K562 (cell line): ENCODE results near the gene CACYBP. TPM values are rescaled to one million over a fixed set of nuclear protein-coding genes. Genes with fewer than 3 reads are reported as not detected.
A peak's percentile ranks its signal among the peaks of the same experiment; 100 is the strongest.

Experiments used
- ATF4 ChIP-seq: fragments of 450-650 bp; formaldehyde crosslinking; IDR thresholded peaks from 2 replicates; pipeline ENCODE4 v1.4.0; 2022; ENCODE audit warnings: mild to moderate bottlenecking, moderate library complexity
- CHD1 ChIP-seq: fragments of 200-600 bp; sonication (generic); IDR thresholded peaks from one replicate; pipeline ENCODE4 v1.6.1; 2012; ENCODE audit warnings: mild to moderate bottlenecking, moderate library complexity, low read length, inconsistent platforms
- CREM ChIP-seq: IDR thresholded peaks from 2 replicates; pipeline ENCODE4 v1.6.1; 2014; ENCODE audit warnings: antibody characterized with exemption, low read depth
- E2F3 ChIP-seq: fragments of 250-450 bp; sonication (Bioruptor Pico); IDR thresholded peaks from 2 replicates; pipeline ENCODE4 v1.4.0; 2020; ENCODE audit warnings: mild to moderate bottlenecking
- ELF4 ChIP-seq: fragments of 450-650 bp; formaldehyde crosslinking; IDR thresholded peaks from 2 replicates; pipeline ENCODE4 v1.4.0; 2022; ENCODE audit warnings: missing genetic modification characterization
- ERF ChIP-seq: fragments of 450-650 bp; formaldehyde crosslinking; IDR thresholded peaks from 2 replicates; pipeline ENCODE4 v1.4.0; 2020; ENCODE audit warnings: mild to moderate bottlenecking, mixed read lengths
- ETV5 ChIP-seq: sonication (generic); formaldehyde crosslinking; IDR thresholded peaks from 2 replicates; pipeline ENCODE4 v1.4.0; 2020; ENCODE audit warnings: low read depth, mild to moderate bottlenecking, missing genetic modification reagents
- GTF2F1 ChIP-seq: IDR thresholded peaks from 2 replicates; pipeline ENCODE4 v1.6.1; 2011; ENCODE audit warnings: low read depth, low read length, improper control_type of control experiment
- HCFC1 ChIP-seq: IDR thresholded peaks from 2 replicates; pipeline ENCODE4 v1.6.1; 2012; ENCODE audit warnings: low read depth, low read length, improper control_type of control experiment
- MAX ChIP-seq: sonication (generic); formaldehyde crosslinking; IDR thresholded peaks from 2 replicates; pipeline ENCODE4 v1.9.0; 2022; ENCODE audit warnings: mild to moderate bottlenecking, missing genetic modification reagents
- MCM3 ChIP-seq: fragments of 450-650 bp; IDR thresholded peaks from 2 replicates; pipeline ENCODE4 v1.6.1; 2016
- MECOM ChIP-seq: fragments of 250-450 bp; sonication (Bioruptor Pico); IDR thresholded peaks from 2 replicates; pipeline ENCODE4 v1.8.0; 2022; ENCODE audit warnings: inconsistent platforms
- MNT ChIP-seq, 2 experiments: fragments of 450-650 bp; conservative IDR thresholded peaks; 2 replicates each; pipeline ENCODE4 v1.6.1; 2017; ENCODE audit warnings: mild to moderate bottlenecking in 2 of 2, moderate library complexity in 2 of 2
- RBFOX2 ChIP-seq: fragments of 200-400 bp; formaldehyde crosslinking; IDR thresholded peaks from 2 replicates; pipeline ENCODE4 v1.6.1; 2017; ENCODE audit warnings: low read depth, mild to moderate bottlenecking, low read length, moderate library complexity
- RFX5 ChIP-seq: IDR thresholded peaks from 2 replicates; pipeline ENCODE4 v1.6.1; 2011; ENCODE audit warnings: low read depth, mild to moderate bottlenecking, improper control_type of control experiment, low read length
- SUPT5H ChIP-seq: fragments of 450-650 bp; IDR thresholded peaks from 2 replicates; pipeline ENCODE4 v1.6.1; 2016
- THAP12 ChIP-seq: fragments of 250-450 bp; sonication (Bioruptor Pico); IDR thresholded peaks from 2 replicates; pipeline ENCODE4 v1.9.0; 2021; ENCODE audit warnings: mild to moderate bottlenecking, inconsistent platforms
- TRIM28 ChIP-seq: fragments of 450-650 bp; IDR thresholded peaks from 2 replicates; pipeline ENCODE4 v1.6.1; 2017
- ZBTB49 ChIP-seq: sonication (generic); formaldehyde crosslinking; IDR thresholded peaks from 2 replicates; pipeline ENCODE4 v1.8.0; 2022; ENCODE audit warnings: missing genetic modification reagents, mild to moderate bottlenecking, borderline replicate concordance
- ZNF134 ChIP-seq: fragments of 250-450 bp; sonication (Bioruptor Pico); conservative IDR thresholded peaks from 2 replicates; pipeline ENCODE4 v1.4.0; 2020
- ZNF212 ChIP-seq: fragments of 450-650 bp; formaldehyde crosslinking; IDR thresholded peaks from 2 replicates; pipeline ENCODE4 v1.4.0; 2020; ENCODE audit warnings: mild to moderate bottlenecking
- ZNF217 ChIP-seq: sonication (generic); formaldehyde crosslinking; IDR thresholded peaks from 2 replicates; pipeline ENCODE4 v1.8.0; 2022; ENCODE audit warnings: mild to moderate bottlenecking, missing genetic modification reagents
- polyA plus RNA-seq, 8 experiments: library from polyadenylated mRNA; depleted of rRNA in 4 of 8; stranded (reverse) in 5 of 8; unstranded in 3 of 8; fragments of >200 nt; fragmentation: Nextera tagmentation in 2 of 8; fragmentation: Illumina TruSeq in 1 of 8; extraction: Ambion mirVana in 2 of 8; extraction: Trizol in 1 of 8; gene quantifications; 2 replicates each; pipeline versions ENCODE4 v1.2.1 to v1.2.3, GENCODE V29; 2011 to 2014; ENCODE audit warnings: inconsistent platforms in 1 of 8, missing spikeins in 1 of 8
- total RNA-seq, 7 experiments: library from RNA; depleted of rRNA in 6 of 7; stranded (reverse); fragments of >200 nt in 6 of 7; fragmentation: Illumina TruSeq in 2 of 7; extraction: Trizol in 2 of 7; gene quantifications; 2 replicates each; pipeline versions ENCODE4 v1.2.1 to v1.2.3, GENCODE V29; 2011 to 2021; ENCODE audit warnings: low replicate concordance in 1 of 7

Gene CACYBP
- total and polyA plus RNA-seq, 9 of the 15 experiments (the other 6 are each of a cell fraction or from before 2014, with no cell fraction given) = 147 to 1,576 (median 488) TPM

- TF ChIP-seq MAX (CRISPR knock-in tag) (peak; percentile 72), THAP12 (peak; percentile 85), GTF2F1 (peak; percentile 89), RBFOX2 (peak; percentile 88), HCFC1 (peak; percentile 89), ETV5 (peak; percentile 87), MCM3 (no peak), ZNF217 (CRISPR knock-in tag) (no peak), MNT (conservative IDR thresholded peaks at IDR 0.05) (peak; percentile 85 to 90), SUPT5H (peak; percentile 97), ZBTB49 (no peak), ELF4 (peak; percentile 76), ATF4 (peak; percentile 57; the same call in 1 of the 2 replicates), ZNF212 (CRISPR knock-in tag) (peak; percentile 4), CHD1 (no peak), TRIM28 (peak; percentile 55; the same call in 1 of the 2 replicates), ERF (CRISPR knock-in tag) (peak; percentile 85), CREM (peak; percentile 99), MECOM (CRISPR knock-in tag) (no peak), ZNF134 (no peak), RFX5 (0 out of 2 replicates have a peak, but pooled peaks have one; percentile 52), E2F3 (CRISPR knock-in tag) (no peak)
These were observed 371 bp upstream of the CACYBP start (continued) for GRCh38 chr1:174999216-174999935.
